Upper lobe of right lung (tissue), 1 donor: ENCODE results near the gene RNASET2. TPM values are rescaled to one million over a fixed set of nuclear protein-coding genes. Genes with fewer than 3 reads are reported as not detected.
"Not testable (repeated sequence)": the region's sequence is repeated elsewhere in the genome, so short reads cannot be mapped to it uniquely, and the experiment has no call there.

Experiments
- ATAC-seq: fragments of 200-7000 bp; cut with Tn5 transposase; one replicate; pipeline ENCODE4 v1.9.1; 2020; ENCODE audit warnings: mild to moderate bottlenecking, moderate library complexity
- DNase-seq: peaks from one replicate; pipeline ENCODE4 v3.0.0-alpha.2; 2020
- H3K27ac ChIP-seq: fragments of 200-600 bp; one replicate; pipeline ENCODE4 v1.8.0; 2022
- H3K27me3 ChIP-seq: fragments of 200-600 bp; one replicate; pipeline ENCODE4 v1.8.0; 2022; ENCODE audit warnings: mild to moderate bottlenecking
- H3K36me3 ChIP-seq: fragments of 200-600 bp; one replicate; pipeline ENCODE4 v1.8.0; 2022
- H3K4me1 ChIP-seq: fragments of 200-600 bp; one replicate; pipeline ENCODE4 v1.8.0; 2022
- H3K4me3 ChIP-seq: fragments of 200-600 bp; one replicate; pipeline ENCODE4 v1.8.0; 2022; ENCODE audit warnings: mild to moderate bottlenecking
- H3K9me3 ChIP-seq: fragments of 200-600 bp; one replicate; pipeline ENCODE4 v1.8.0; 2022
- intact Hi-C: fragments of 100-400 bp; cut with DNase I; formaldehyde crosslinking; loops from one replicate; pipeline ENCODE4 v1.11.0; 2022
- total RNA-seq: library from RNA; stranded (reverse); fragmentation: NEBNext Ultra II Directional; extraction: Animal tissue kit (Norgen Biotek cat#: 25700); gene quantifications from one replicate; pipeline ENCODE4 v1.2.1, GENCODE V29; 2021
- TF ChIP-seq, protein P1 (sequence below): fragments of 200-600 bp; IDR thresholded peaks from one replicate; pipeline ENCODE4 v1.8.0; 2022; ENCODE audit warnings: antibody characterized with exemption
- donor health status: DM: no; HTN: yes; CAD: no; lungs with severe emphysema.

Gene RNASET2
- total RNA-seq, 1 donor from 2014 or later: 73.1 TPM

DNA sequence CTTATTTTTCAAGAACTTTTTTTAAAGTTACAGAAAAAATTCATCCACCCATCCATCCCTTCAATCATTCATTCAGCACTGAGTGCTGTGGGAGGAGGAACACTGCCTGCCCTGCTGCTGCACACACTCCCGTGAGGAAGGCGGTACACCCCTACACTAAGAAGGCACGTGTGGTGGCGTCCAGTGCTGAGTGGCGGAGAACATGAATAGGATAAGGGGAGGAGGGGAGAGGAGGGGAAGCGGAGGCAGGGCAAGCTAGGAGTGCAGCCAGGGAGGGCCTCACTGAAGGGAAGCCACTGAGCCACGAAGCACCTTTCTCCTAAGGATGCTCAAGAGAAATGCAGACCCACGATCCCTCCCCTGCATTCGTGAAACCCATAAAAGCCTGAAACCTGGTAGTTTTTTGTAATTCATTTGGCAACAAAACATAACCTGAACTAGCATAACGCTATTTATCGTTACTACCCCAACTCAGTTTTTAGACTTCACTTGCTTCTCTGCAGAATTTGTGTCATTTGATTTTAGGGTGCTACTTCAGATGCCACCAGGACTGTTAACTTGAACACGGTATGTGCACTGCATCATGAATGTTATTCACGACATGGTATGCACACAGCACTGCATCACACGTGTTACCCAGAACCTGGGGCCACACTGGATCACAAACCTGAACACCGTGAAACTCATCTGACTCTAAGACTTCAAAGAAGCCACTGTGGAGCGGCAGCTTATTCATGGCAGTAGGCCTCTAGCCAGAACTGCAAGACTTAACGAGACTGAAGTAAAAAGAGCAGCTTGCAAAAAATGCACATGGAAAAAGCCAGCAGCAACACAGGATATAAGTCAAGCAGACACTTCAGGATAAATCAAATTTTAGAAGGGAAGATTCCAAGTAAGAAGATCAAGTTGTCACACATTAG is 3.5 kb downstream of the RNASET2 start:
- ATAC-seq: no peak
- Histone ChIP-seq H3K27ac (no peak overlapping the region), H3K4me3 (no peak overlapping the region), H3K9me3 (no peaks in the 10 kb centered on the region), H3K36me3 (peaks cover 4% of the 10 kb centered on the region), H3K4me1 (peaks cover 9% of the 10 kb centered on the region), H3K27me3 (no peaks in the 10 kb centered on the region)
- TF ChIP-seq, protein P1, sequence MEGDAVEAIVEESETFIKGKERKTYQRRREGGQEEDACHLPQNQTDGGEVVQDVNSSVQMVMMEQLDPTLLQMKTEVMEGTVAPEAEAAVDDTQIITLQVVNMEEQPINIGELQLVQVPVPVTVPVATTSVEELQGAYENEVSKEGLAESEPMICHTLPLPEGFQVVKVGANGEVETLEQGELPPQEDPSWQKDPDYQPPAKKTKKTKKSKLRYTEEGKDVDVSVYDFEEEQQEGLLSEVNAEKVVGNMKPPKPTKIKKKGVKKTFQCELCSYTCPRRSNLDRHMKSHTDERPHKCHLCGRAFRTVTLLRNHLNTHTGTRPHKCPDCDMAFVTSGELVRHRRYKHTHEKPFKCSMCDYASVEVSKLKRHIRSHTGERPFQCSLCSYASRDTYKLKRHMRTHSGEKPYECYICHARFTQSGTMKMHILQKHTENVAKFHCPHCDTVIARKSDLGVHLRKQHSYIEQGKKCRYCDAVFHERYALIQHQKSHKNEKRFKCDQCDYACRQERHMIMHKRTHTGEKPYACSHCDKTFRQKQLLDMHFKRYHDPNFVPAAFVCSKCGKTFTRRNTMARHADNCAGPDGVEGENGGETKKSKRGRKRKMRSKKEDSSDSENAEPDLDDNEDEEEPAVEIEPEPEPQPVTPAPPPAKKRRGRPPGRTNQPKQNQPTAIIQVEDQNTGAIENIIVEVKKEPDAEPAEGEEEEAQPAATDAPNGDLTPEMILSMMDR: no peak
- intact Hi-C loops: no loop called here
- no peak for DNase-seq

DNA sequence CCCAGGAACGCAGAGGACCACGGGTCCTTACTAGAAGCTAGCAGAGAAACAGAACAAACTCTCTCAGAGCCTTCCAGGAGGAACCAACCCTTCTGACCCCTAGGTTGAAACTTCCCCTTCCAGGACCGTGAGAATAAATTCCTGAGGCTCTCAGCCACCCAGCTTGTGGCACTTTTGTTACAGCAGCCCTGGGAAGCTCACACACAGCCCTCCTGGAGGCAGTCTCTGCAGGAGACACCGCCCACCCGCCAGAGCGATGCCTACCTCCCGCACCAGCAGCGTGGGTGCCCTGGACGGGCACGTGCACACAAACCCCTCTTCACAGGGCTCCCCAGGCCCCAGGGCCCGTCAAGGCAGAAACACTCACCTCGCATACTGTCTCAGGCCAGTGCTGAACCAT is 4.2 kb downstream of the RNASET2 start:
- ATAC-seq (no peak), DNase-seq (no peak)
- intact Hi-C loops: no loop called here
- Histone ChIP-seq H3K4me1 (peaks cover 3% of the 10 kb centered on the region), H3K27ac (no peak overlapping the region), H3K4me3 (no peak overlapping the region), H3K9me3 (no peaks in the 10 kb centered on the region), H3K36me3 (peaks cover 10% of the 10 kb centered on the region), H3K27me3 (no peaks in the 10 kb centered on the region)
- TF ChIP-seq, protein P1: no peak

DNA sequence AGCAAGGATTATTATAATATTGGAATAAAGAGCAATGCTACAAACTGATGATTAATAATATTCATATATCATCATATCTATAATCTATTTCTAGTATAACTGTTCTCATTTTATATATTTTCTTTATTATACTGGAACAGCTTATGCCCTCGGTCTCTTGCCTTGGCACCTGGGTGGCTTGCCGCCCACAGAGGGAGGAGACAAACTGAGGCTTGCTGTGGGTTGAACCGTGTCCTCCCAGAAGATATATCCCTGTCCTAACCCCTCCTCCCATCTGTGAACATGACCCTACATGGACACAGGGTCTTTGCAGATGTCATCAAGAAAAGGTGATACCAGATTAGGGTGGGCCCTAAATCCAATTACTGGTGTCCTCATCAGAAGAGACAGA is 4.7 kb downstream of the RNASET2 start:
- H3K36me3 ChIP-seq: peaks cover 13% of the 10 kb centered on the region
- DNase-seq (no peak), ATAC-seq (no peak)
- no peaks in the 10 kb centered on the region for H3K27me3 ChIP-seq
- intact Hi-C loops: no loop called here
- no peak overlapping the region for H3K27ac ChIP-seq
- H3K9me3 ChIP-seq: no peaks in the 10 kb centered on the region
- TF ChIP-seq, protein P1: no peak
- H3K4me1 ChIP-seq: peaks cover 3% of the 10 kb centered on the region
- no peak overlapping the region for H3K4me3 ChIP-seq

DNA sequence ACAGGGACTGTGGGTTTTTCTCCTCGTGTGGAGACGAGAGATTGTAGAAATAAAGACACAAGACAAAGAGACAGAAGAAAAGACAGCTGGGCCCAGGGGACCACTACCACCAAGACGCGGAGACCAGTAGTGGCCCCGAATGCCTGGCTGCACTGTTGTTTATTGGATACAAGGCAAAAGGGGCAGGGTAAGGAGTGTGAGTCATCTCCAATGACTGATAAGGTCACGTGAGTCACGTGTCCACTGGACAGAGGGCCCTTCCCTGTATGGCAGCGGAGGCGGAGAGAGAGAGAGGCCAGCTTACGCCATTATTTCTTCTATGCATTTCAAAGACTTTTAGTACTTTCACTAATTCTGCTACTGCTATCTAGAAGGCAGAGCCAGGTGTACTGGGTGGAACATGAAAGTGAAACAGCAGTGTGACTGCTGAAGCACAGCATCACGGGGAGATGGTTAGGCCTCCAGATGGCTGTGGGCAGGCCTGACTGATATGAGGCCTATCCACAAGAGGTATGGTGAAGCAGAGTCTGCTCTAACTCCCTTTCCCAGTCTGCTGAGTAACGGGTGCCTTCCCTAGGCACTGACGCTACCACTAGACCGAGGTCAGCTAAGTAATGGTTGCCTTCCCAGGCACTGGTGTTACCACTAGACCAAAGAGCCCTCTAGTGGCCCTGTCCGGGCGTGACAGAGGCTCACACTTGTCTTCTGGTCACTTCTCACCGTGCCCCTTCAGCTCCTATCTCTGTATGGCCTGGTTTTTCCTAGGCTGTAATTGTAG is 5.3 kb downstream of the RNASET2 start:
- H3K36me3 ChIP-seq: peaks cover 19% of the 10 kb centered on the region
- H3K4me1 ChIP-seq, H3K27me3 ChIP-seq, intact Hi-C loops, H3K9me3 ChIP-seq: not testable (repeated sequence)
- TF ChIP-seq, protein P1: peak; percentile 81
- H3K4me3 ChIP-seq: peak overlapping the region; percentile 14
- ATAC-seq (peak; percentile 63), DNase-seq (peak; percentile 84)
- peak overlapping the region; percentile 38 for H3K27ac ChIP-seq

DNA sequence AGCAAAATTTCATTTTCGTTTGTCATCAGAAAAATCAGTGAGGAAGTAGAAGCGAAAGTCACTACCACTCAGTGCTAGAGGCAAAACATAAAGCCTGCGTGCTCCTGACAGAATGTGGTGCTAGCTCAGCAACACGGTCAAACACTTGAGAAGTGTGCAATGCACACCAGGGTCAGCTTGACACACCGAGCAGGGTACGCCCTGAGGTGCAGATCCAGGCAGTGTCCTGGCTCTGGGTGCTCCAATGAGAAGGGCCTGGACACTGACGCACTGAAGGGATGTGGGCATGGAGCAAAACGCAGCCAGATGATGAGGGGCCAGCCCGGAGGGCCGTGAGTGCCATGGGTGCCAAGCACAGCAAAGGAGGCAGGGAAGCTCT is 5.9 kb downstream of the RNASET2 start:
- Histone ChIP-seq H3K9me3 (no peaks in the 10 kb centered on the region), H3K27me3 (no peaks in the 10 kb centered on the region), H3K36me3 (peaks cover 23% of the 10 kb centered on the region), H3K27ac (peak overlapping the region; percentile 38), H3K4me1 (peaks cover 3% of the 10 kb centered on the region), H3K4me3 (no peak overlapping the region)
- ATAC-seq (peak; percentile 42), DNase-seq (no peak)
- intact Hi-C loops: no loop called here
- TF ChIP-seq, protein P1: no peak
